ENCODE data around the gene FASN. TPM values are rescaled to one million over a fixed set of nuclear protein-coding genes. Genes with fewer than 3 reads are reported as not detected.

Gene FASN
- polyA plus RNA-seq, 1 of the 3 experiments (the other 2 are of a cell fraction), result 55.1 TPM

DNA sequence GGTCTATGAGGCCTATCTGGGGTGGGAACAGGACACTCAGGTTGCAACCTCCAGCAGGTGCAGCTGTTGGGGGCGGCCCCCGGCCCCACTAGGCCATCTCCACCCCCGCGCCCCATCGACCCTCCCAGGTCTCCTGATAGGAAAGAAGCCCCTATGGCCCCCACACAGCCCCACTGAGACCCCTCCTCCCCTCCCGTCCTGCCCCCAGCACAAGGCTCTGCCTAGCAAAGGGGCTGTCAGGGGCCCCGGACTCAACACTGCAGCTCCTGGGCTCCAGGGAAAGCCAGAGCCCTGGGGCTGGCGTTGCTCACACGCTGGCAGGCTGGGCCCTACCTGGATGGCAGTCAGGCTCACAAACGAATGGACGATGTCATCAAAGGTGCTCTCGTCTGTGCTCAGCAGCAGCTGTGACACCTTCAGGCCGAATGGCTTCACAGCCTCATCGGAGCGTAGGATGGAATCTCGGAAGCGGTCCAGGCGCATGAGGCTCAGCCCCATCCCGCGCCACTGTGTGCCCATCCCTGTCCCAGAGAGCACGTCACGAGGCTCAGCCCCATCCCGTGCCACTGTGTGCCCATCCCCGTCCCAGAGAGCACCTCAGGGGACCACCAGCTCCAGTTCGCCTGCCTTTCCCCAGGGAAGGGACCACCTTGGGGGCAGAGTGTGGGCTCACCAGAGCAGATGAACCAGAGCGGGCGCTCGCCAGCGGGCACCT lies 7.3 kb downstream of the FASN start:
- H3K79me2 ChIP-seq (ENCODE audit: insufficient read depth), result peaks cover 13% of the 10 kb centered on the region; the same call in 1 of the 2 replicates
- H3K4me2 ChIP-seq, result no peak overlapping the region
- H2AFZ ChIP-seq (ENCODE audit: low read depth), result no peak overlapping the region
- no peak overlapping the region for H3K27ac ChIP-seq (ENCODE audit: low read depth in 2 of 2, low read length in 1 of 2)
- H3K9ac ChIP-seq, result no peak overlapping the region
- peaks cover 8% of the 10 kb centered on the region for H4K20me1 ChIP-seq (ENCODE audit: insufficient read depth)
- no peak overlapping the region for H3K4me3 ChIP-seq (ENCODE audit: low read depth in 2 of 2, low read length in 1 of 2)
- DNase-seq, result no peak
- H3K4me1 ChIP-seq (ENCODE audit: control insufficient read depth in 1 of 2, insufficient read depth in 2 of 2, low read depth in 1 of 2, low read length in 1 of 2), result no peaks in the 10 kb centered on the region; a peak in 1 of 4 replicates
- no peaks in the 10 kb centered on the region for H3F3A ChIP-seq (replicated peaks; ENCODE audit: insufficient read depth)
- H3K36me3 ChIP-seq (replicated peaks in 1 of 2; ENCODE audit: control insufficient read depth in 1 of 2, insufficient read depth in 2 of 2, low read length in 1 of 2), result peaks cover 38 to 94% of the 10 kb centered on the region in 2 experiments
- no peaks in the 10 kb centered on the region for H3K9me2 ChIP-seq
- 95% methylated on average over 23 of the region's 29 CpGs for WGBS (ENCODE audit: low lambda C conversion rate)
- TF ChIP-seq, protein P1, sequence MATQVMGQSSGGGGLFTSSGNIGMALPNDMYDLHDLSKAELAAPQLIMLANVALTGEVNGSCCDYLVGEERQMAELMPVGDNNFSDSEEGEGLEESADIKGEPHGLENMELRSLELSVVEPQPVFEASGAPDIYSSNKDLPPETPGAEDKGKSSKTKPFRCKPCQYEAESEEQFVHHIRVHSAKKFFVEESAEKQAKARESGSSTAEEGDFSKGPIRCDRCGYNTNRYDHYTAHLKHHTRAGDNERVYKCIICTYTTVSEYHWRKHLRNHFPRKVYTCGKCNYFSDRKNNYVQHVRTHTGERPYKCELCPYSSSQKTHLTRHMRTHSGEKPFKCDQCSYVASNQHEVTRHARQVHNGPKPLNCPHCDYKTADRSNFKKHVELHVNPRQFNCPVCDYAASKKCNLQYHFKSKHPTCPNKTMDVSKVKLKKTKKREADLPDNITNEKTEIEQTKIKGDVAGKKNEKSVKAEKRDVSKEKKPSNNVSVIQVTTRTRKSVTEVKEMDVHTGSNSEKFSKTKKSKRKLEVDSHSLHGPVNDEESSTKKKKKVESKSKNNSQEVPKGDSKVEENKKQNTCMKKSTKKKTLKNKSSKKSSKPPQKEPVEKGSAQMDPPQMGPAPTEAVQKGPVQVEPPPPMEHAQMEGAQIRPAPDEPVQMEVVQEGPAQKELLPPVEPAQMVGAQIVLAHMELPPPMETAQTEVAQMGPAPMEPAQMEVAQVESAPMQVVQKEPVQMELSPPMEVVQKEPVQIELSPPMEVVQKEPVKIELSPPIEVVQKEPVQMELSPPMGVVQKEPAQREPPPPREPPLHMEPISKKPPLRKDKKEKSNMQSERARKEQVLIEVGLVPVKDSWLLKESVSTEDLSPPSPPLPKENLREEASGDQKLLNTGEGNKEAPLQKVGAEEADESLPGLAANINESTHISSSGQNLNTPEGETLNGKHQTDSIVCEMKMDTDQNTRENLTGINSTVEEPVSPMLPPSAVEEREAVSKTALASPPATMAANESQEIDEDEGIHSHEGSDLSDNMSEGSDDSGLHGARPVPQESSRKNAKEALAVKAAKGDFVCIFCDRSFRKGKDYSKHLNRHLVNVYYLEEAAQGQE (IDR thresholded peaks at IDR 0.05; ENCODE audit: low read depth, low read length), result no peak
- no peak for TF ChIP-seq FOSL2 (IDR thresholded peaks at IDR 0.05; ENCODE audit: borderline replicate concordance, low read depth)
- no peak for TF ChIP-seq GATA2 (CRISPR knock-in tag; IDR thresholded peaks at IDR 0.05)
- no peak for TF ChIP-seq TEAD4 (IDR thresholded peaks at IDR 0.05; ENCODE audit: borderline replicate concordance, insufficient read depth)
- no peak for TF ChIP-seq SIN3A (IDR thresholded peaks at IDR 0.05; ENCODE audit: borderline replicate concordance, low read depth, low read length)
- TF ChIP-seq, protein P2, sequence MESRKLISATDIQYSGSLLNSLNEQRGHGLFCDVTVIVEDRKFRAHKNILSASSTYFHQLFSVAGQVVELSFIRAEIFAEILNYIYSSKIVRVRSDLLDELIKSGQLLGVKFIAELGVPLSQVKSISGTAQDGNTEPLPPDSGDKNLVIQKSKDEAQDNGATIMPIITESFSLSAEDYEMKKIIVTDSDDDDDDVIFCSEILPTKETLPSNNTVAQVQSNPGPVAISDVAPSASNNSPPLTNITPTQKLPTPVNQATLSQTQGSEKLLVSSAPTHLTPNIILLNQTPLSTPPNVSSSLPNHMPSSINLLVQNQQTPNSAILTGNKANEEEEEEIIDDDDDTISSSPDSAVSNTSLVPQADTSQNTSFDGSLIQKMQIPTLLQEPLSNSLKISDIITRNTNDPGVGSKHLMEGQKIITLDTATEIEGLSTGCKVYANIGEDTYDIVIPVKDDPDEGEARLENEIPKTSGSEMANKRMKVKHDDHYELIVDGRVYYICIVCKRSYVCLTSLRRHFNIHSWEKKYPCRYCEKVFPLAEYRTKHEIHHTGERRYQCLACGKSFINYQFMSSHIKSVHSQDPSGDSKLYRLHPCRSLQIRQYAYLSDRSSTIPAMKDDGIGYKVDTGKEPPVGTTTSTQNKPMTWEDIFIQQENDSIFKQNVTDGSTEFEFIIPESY (IDR thresholded peaks at IDR 0.05; ENCODE audit: borderline replicate concordance, low read depth), result no peak
- TF ChIP-seq MEF2A (IDR thresholded peaks at IDR 0.05; ENCODE audit: borderline replicate concordance, low read depth), result no peak
- TF ChIP-seq, protein P3, sequence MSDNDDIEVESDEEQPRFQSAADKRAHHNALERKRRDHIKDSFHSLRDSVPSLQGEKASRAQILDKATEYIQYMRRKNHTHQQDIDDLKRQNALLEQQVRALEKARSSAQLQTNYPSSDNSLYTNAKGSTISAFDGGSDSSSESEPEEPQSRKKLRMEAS (IDR thresholded peaks at IDR 0.05; ENCODE audit: low read depth), result no peak
- no peak for TF ChIP-seq TAF1 (IDR thresholded peaks at IDR 0.05; ENCODE audit: borderline replicate concordance, low read depth, low read length)
- TF ChIP-seq JUND (IDR thresholded peaks at IDR 0.05), result no peak
- no peak for TF ChIP-seq RAD21 (IDR thresholded peaks at IDR 0.05; ENCODE audit: low read length)
- TF ChIP-seq, protein P4, sequence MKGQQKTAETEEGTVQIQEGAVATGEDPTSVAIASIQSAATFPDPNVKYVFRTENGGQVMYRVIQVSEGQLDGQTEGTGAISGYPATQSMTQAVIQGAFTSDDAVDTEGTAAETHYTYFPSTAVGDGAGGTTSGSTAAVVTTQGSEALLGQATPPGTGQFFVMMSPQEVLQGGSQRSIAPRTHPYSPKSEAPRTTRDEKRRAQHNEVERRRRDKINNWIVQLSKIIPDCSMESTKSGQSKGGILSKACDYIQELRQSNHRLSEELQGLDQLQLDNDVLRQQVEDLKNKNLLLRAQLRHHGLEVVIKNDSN (IDR thresholded peaks at IDR 0.05; ENCODE audit: borderline replicate concordance, low read depth), result no peak
- TF ChIP-seq FOXM1 (IDR thresholded peaks at IDR 0.05; ENCODE audit: low read depth), result no peak
- no peak for TF ChIP-seq EP300 (IDR thresholded peaks at IDR 0.05; ENCODE audit: borderline replicate concordance in 1 of 2, low read depth in 1 of 2, low read length in 1 of 2)
- TF ChIP-seq, protein P5, sequence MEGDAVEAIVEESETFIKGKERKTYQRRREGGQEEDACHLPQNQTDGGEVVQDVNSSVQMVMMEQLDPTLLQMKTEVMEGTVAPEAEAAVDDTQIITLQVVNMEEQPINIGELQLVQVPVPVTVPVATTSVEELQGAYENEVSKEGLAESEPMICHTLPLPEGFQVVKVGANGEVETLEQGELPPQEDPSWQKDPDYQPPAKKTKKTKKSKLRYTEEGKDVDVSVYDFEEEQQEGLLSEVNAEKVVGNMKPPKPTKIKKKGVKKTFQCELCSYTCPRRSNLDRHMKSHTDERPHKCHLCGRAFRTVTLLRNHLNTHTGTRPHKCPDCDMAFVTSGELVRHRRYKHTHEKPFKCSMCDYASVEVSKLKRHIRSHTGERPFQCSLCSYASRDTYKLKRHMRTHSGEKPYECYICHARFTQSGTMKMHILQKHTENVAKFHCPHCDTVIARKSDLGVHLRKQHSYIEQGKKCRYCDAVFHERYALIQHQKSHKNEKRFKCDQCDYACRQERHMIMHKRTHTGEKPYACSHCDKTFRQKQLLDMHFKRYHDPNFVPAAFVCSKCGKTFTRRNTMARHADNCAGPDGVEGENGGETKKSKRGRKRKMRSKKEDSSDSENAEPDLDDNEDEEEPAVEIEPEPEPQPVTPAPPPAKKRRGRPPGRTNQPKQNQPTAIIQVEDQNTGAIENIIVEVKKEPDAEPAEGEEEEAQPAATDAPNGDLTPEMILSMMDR (IDR thresholded peaks at IDR 0.05), result no peak
- TF ChIP-seq, protein P6, sequence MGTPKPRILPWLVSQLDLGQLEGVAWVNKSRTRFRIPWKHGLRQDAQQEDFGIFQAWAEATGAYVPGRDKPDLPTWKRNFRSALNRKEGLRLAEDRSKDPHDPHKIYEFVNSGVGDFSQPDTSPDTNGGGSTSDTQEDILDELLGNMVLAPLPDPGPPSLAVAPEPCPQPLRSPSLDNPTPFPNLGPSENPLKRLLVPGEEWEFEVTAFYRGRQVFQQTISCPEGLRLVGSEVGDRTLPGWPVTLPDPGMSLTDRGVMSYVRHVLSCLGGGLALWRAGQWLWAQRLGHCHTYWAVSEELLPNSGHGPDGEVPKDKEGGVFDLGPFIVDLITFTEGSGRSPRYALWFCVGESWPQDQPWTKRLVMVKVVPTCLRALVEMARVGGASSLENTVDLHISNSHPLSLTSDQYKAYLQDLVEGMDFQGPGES (IDR thresholded peaks at IDR 0.05; ENCODE audit: low read depth, low read length), result no peak
- POLR2A ChIA-PET, result interaction anchor here (1.0 to 1.8 kb wide), 2 partner anchors 8 to 14 kb away, joined by 4 to 5 read pairs; no protein-coding TSS in a partner anchor
- CTCF ChIA-PET, result interaction anchor here (1.4 to 4.3 kb wide), 3 partner anchors 8 to 71 kb away, joined by 4 to 22 read pairs (median 5); partner anchors contain the start of gene FASN
- no peaks in the 10 kb centered on the region for H3K9me3 ChIP-seq
- H3K27me3 ChIP-seq (ENCODE audit: insufficient read depth), result no peaks in the 10 kb centered on the region
